GM20431 (cell line): ENCODE data around the gene DBR1.

Experiments
- in situ Hi-C: fragments of 300-500 bp; cut with MseI, MboI; formaldehyde crosslinking; loops from one replicate; pipeline ENCODE4 v1.15.0; 2020; ENCODE audit warnings: low sequenced_read_pairs; ENCODE audit not compliant: unreplicated experiment

DBR1 gene, protein sequence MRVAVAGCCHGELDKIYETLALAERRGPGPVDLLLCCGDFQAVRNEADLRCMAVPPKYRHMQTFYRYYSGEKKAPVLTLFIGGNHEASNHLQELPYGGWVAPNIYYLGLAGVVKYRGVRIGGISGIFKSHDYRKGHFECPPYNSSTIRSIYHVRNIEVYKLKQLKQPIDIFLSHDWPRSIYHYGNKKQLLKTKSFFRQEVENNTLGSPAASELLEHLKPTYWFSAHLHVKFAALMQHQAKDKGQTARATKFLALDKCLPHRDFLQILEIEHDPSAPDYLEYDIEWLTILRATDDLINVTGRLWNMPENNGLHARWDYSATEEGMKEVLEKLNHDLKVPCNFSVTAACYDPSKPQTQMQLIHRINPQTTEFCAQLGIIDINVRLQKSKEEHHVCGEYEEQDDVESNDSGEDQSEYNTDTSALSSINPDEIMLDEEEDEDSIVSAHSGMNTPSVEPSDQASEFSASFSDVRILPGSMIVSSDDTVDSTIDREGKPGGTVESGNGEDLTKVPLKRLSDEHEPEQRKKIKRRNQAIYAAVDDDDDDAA

DNA sequence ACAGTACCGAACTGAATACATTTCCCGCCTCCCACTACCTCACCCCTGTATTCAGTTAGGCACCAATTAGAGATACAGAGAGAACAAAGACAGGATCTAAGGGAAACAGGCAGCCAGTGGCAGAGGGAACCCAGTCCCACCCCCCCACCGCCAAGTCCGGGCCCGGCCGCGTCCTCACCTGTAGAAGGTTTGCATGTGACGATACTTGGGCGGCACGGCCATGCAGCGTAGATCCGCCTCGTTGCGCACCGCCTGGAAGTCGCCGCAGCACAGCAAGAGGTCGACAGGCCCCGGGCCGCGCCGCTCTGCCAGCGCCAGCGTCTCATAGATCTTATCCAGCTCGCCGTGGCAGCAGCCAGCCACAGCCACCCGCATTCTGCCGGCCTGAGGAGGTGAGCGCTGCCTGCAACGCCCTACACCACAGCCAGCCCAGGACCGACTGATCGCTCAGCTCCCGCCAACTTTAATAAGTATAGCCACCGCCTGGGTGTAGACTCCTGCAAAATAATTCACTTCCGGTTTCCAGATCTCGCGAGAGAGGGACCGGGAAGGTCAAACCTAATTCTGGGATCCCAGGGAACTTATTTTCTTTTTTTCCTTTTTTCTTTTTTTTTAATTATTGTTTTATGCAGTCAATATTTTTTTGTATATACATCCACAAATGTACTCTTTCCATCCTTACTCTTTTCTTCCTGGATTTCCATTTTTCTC, at the start of gene DBR1:
Gene DBR1 (minus strand): TSS at position 501 of the 711 bp plus-strand sequence. CDS start 126 bp downstream, at position 375.
- in situ Hi-C loops, result no loop called here

GRCh38 chr3:138222942-138223287, 48.2 kb upstream of the DBR1 start:
- in situ Hi-C loops, result no loop called here

- in situ Hi-C loops, result no loop called here
These were observed 47.6 kb upstream of the DBR1 start for GRCh38 chr3:138222131-138222941.

GRCh38 chr3:138220788-138221187, 46.1 kb upstream of the DBR1 start:
- in situ Hi-C loops, result no loop called here

DNA sequence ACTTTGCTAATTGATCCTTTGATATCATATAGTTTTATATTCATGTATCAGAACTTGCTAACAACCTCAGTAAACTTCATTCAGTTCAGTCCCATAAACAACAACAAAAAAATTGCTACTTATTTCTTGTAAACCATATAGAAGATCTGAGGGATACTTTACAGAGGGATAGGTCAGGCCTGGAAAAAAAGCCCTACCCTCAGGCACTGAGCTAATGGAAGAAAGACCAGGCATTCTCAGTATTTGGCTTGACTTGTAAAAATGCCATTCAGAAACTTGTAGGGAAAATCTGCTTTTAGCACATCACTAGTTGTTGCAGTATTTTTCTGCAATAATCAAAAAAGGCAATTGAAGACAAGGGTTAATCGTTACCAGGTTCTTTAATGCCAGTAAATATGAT, 45.5 kb upstream of the DBR1 start:
- in situ Hi-C loops, result no loop called here

GRCh38 chr3:138219255-138219654, 44.5 kb upstream of the DBR1 start:
- in situ Hi-C loops, result no loop called here

- in situ Hi-C loops, result no loop called here
These were observed 38.8 kb upstream of the DBR1 start for GRCh38 chr3:138213398-138214085.

GRCh38 chr3:138210528-138210927, 35.8 kb upstream of the DBR1 start:
- in situ Hi-C loops, result no loop called here

DNA sequence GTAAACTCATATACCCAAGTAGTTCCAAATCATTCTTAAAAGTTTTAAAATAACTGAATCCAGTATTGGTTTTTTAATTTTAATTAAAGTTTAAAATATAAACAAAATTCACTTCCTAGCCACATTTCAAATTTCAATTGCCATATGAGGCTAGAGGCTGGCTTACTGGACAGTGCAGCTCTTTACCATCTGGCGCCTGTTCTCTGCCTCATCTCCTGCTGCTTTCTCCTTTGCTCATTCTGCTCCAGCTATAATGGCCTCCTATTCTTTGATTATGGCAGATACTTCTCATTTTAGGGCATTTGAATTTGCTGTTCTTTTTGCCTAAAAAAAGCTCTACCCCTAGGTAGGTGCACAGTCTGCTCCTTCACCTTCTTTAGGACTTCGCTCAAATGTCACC, 31.5 kb upstream of the DBR1 start:
- in situ Hi-C loops, result no loop called here

DNA sequence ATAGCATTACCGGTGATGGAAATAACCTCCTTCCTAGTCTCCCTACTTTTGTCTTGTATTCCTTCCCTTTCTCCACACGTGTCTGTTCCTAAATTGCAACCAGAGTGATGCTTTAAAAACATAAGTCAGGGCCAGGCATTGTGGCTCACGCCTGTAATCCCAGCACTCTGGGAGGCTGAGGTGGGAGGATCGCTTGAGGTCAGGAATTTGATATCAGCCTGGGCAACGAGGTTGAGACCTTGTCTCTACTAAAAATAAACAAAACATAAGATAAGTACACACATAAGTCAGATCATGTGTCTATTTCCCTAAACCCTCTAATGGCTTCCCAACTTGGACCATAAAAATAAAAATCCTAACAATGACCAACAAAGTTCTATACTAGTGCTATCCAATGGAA, 30.8 kb upstream of the DBR1 start:
- in situ Hi-C loops, result no loop called here

DNA sequence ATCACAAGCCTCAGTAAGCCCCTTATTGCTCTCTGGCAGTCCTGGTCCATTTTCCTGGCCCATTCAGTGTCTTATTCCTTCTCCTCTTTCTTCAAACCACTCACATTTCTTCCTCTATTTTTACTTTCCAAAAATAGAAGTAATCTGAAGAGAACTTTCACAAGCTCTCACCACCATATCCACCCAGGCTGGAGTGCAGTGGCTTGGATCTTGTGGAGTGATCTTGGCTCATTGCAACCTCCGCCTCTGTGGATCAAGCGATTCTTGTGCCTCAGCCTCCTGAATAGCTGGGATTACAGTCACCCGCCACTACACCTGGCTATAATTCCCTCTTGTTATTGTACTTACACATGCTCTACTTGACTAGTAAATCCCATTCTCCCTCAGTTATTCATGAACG, 29.2 kb upstream of the DBR1 start:
- in situ Hi-C loops, result no loop called here

- in situ Hi-C loops, result no loop called here
These were observed 28.4 kb upstream of the DBR1 start for GRCh38 chr3:138202945-138203701.

GRCh38 chr3:138200424-138200823, 25.7 kb upstream of the DBR1 start:
- in situ Hi-C loops, result no loop called here

- in situ Hi-C loops, result no loop called here
These were observed 25.1 kb upstream of the DBR1 start for GRCh38 chr3:138199851-138200250.

- in situ Hi-C loops, result no loop called here
These were observed 22.8 kb upstream of the DBR1 start for GRCh38 chr3:138197524-138197923.

GRCh38 chr3:138197058-138197457, 22.3 kb upstream of the DBR1 start:
- in situ Hi-C loops, result no loop called here

GRCh38 chr3:138196023-138196422, 21.3 kb upstream of the DBR1 start:
- in situ Hi-C loops, result no loop called here

- in situ Hi-C loops, result no loop called here
These were observed 20.8 kb upstream of the DBR1 start for GRCh38 chr3:138195481-138195880.

DNA sequence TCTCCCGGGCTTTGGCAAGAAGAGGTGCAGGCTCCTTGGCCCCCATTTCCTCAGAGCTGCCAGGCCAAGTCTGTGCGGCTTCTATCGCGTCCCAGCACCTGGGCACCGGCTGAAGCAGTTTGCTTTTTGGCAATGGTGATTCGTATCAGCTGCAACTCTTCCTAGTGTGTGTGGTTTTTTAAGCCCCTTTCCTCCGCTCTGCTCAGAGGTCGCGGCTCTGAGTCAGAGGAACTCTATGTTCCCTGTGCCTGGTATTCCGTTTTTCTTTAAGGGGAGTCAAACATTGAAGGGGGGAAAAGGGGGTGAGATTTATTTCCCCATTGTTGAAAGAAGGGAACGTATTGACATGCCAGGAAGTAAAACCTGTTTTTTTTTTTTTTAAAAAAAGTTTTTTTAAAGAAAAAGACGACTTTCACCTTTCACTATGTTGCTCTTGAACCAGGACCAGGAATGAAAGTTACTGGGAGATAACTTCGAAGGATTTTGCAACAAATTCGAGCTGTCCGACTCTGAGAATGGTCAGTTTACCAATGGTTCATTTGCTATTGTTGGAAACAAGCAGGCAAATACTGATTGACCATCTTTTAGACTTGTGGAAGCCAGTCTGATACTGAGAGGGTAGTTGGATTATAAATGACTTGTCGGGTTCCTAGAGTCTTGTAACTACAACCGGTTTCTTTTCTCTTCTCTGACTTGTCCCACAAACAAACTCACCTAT, 13.5 kb upstream of the DBR1 start:
- in situ Hi-C loops, result no loop called here
